Measurements from ENCODE around the gene NUDT13. TPM values are rescaled to one million over a fixed set of nuclear protein-coding genes. Genes with fewer than 3 reads are reported as not detected.

The NUDT13 gene
- total and polyA plus RNA-seq, 2 of the 8 experiments (the other 6 are each of a cell fraction or from before 2014, with no cell fraction given) = 1.5 to 1.9 TPM

GRCh38 chr10:73126343-73126742 is 16.1 kb downstream of the NUDT13 start (continued):
- TF ChIP-seq FOSL1 (IDR thresholded peaks at IDR 0.05; ENCODE audit: insufficient read depth, low read depth, low read length) = no peak
- TF ChIP-seq RFX5 (IDR thresholded peaks at IDR 0.05; ENCODE audit: borderline replicate concordance, low read depth, low read length) = no peak
- no peak for TF ChIP-seq NANOG (IDR thresholded peaks at IDR 0.05; ENCODE audit: insufficient read depth, low read depth, low read length, poor library complexity, severe bottlenecking)
- no peak for TF ChIP-seq SAP30 (IDR thresholded peaks at IDR 0.05; ENCODE audit: insufficient read depth, insufficient replicate concordance, low read length)
